SK-N-SH (cell line): ENCODE measurements around the gene C13orf46.

Source experiments
- EZH2phosphoT487 ChIP-seq: fragments of 200-600 bp; sonication (generic); IDR thresholded peaks from 2 replicates; pipeline ENCODE4 v1.6.1; 2017; ENCODE audit warnings: low read depth, mixed run types, mild to moderate bottlenecking, antibody characterized with exemption, moderate library complexity, borderline replicate concordance
- FOXJ3 ChIP-seq: sonication (generic); formaldehyde crosslinking; IDR thresholded peaks from 2 replicates; pipeline ENCODE4 v1.5.1; 2020; ENCODE audit warnings: mild to moderate bottlenecking, missing genetic modification reagents
- MAX ChIP-seq: IDR thresholded peaks from 2 replicates; pipeline ENCODE4 v1.4.0; 2012; ENCODE audit warnings: low read depth
- MXI1 ChIP-seq: IDR thresholded peaks from 2 replicates; pipeline ENCODE4 v1.6.1; 2012; ENCODE audit warnings: mild to moderate bottlenecking, low read depth, low read length, improper control_type of control experiment
- POLR2AphosphoS5 ChIP-seq: IDR thresholded peaks from 2 replicates; pipeline ENCODE4 v1.6.1; 2012; ENCODE audit warnings: low read depth, low read length
- RCOR1 ChIP-seq: fragments of 150-350 bp; IDR thresholded peaks from 2 replicates; pipeline ENCODE4 v1.6.1; 2017; ENCODE audit warnings: antibody characterized with exemption, low read length
- REST ChIP-seq: IDR thresholded peaks from 2 replicates; pipeline ENCODE4 v1.6.1; 2012; ENCODE audit warnings: mild to moderate bottlenecking, low read depth, low read length, moderate library complexity
- SMC3 ChIP-seq: IDR thresholded peaks from 2 replicates; pipeline ENCODE4 v1.6.1; 2012; ENCODE audit warnings: low read depth, low read length, improper control_type of control experiment
- TF ChIP-seq, protein P1 (sequence below): fragments of 200-600 bp; sonication (generic); IDR thresholded peaks from 2 replicates; pipeline ENCODE4 v1.6.1; 2017; ENCODE audit warnings: antibody characterized with exemption, mild to moderate bottlenecking, moderate library complexity

DNA sequence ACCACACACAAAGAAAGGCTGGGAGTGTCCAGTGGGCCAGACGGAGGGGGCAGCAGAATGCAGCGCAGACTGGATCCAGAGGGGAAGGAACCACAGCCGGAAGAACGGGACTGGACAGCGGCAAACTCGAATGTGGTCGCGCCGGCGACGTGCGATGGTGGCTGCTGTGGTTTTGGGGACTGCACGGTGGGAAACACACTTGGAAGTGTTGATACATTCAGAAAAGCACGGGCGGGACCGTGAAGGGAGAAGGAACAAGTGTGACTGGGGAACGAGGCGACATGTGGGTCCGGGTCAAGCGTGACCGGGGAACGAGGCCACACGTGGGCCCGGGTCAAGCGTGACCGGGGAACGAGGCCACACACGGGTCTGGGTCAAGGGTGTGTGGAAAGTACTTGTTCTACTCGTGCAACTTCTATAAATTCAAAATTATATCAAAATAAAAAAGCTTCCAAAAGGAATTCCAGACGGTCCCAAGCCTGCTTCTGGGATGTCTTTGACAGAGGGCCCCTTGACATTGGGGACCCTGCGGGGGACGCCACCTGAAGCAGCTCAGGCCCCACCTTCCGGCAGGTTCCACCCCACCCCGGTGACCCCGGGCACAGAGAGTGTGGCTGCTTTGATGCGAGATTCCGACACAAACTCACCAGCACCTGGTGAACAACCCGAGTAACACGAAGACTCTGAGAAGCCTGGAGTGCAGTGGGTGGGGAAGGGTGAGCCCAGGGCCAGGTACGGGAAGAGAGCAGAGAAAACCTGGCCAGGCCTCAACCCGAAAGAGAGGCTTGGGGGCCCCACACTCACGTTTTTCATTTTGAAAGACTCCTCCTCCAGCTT, 25.1 kb upstream of the C13orf46 start:
- TF ChIP-seq POLR2AphosphoS5: no peak
- TF ChIP-seq, protein P1, sequence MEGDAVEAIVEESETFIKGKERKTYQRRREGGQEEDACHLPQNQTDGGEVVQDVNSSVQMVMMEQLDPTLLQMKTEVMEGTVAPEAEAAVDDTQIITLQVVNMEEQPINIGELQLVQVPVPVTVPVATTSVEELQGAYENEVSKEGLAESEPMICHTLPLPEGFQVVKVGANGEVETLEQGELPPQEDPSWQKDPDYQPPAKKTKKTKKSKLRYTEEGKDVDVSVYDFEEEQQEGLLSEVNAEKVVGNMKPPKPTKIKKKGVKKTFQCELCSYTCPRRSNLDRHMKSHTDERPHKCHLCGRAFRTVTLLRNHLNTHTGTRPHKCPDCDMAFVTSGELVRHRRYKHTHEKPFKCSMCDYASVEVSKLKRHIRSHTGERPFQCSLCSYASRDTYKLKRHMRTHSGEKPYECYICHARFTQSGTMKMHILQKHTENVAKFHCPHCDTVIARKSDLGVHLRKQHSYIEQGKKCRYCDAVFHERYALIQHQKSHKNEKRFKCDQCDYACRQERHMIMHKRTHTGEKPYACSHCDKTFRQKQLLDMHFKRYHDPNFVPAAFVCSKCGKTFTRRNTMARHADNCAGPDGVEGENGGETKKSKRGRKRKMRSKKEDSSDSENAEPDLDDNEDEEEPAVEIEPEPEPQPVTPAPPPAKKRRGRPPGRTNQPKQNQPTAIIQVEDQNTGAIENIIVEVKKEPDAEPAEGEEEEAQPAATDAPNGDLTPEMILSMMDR: no peak
- no peak for TF ChIP-seq MAX
- no peak for TF ChIP-seq FOXJ3 (CRISPR knock-in tag)
- TF ChIP-seq EZH2phosphoT487: no peak
- no peak for TF ChIP-seq RCOR1
- TF ChIP-seq SMC3: no peak
- TF ChIP-seq REST: no peak
- TF ChIP-seq MXI1: no peak
